ENCODE data around the gene KCNT1.

KCNT1 gene

DNA sequence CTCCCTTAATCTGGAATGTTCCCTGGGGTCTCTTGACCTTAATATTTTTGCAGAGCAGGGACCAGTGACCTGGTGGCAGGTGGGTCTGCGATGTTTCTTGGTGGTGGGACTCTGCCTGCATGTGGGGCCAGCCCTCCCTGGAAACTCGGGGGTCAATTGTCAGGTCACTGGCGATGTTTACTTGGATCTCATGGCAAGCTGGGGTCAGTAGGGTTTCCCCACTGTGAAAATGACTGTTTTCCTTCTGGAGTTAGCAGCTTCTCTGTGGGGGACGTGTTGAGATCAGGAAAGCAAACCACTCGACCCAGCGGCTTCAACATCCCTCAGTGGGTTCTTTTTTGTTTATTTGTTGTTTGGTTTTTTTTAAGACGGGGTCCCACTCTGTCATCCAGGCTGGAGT lies 73.9 kb downstream of the KCNT1 start:
- H3K27ac ChIP-seq: no peak overlapping the region
- TF ChIP-seq, protein P1, sequence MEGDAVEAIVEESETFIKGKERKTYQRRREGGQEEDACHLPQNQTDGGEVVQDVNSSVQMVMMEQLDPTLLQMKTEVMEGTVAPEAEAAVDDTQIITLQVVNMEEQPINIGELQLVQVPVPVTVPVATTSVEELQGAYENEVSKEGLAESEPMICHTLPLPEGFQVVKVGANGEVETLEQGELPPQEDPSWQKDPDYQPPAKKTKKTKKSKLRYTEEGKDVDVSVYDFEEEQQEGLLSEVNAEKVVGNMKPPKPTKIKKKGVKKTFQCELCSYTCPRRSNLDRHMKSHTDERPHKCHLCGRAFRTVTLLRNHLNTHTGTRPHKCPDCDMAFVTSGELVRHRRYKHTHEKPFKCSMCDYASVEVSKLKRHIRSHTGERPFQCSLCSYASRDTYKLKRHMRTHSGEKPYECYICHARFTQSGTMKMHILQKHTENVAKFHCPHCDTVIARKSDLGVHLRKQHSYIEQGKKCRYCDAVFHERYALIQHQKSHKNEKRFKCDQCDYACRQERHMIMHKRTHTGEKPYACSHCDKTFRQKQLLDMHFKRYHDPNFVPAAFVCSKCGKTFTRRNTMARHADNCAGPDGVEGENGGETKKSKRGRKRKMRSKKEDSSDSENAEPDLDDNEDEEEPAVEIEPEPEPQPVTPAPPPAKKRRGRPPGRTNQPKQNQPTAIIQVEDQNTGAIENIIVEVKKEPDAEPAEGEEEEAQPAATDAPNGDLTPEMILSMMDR (conservative IDR thresholded peaks at IDR 0.05): no peak

DNA sequence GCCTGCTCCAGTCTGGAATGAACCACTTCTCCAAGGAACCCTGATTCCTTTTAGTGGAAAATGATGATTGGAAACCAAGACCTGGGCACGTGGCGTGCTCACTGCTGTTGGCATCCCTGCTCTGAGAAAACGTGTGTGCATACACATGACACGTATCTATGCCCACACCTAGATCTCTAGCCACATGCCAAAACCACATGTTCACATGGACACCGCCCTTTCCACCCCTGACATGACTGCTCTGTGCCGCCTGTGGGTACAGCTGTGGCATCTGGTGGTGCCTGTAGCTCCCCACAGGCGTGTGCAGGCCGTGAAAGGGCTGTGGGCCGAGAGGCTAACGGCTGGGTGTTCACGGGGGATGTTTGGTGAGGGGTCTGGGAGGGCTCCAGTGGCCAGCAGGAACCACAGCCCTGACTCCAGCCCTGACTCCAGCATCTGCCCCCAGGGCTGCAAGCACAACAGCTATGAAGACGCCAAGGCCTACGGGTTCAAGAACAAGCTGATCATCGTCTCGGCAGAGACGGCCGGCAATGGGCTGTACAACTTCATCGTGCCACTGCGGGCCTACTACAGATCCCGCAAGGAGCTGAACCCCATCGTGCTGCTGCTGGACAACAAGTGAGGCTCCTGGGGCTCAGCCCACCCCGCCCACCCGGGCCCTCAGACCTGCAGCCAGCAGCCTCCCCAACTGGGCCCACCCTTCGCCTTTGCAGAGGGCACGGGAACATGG lies 75.1 kb downstream of the KCNT1 start:
- TF ChIP-seq, protein P1 (conservative IDR thresholded peaks at IDR 0.05): no peak
- H3K27ac ChIP-seq: no peak overlapping the region

DNA sequence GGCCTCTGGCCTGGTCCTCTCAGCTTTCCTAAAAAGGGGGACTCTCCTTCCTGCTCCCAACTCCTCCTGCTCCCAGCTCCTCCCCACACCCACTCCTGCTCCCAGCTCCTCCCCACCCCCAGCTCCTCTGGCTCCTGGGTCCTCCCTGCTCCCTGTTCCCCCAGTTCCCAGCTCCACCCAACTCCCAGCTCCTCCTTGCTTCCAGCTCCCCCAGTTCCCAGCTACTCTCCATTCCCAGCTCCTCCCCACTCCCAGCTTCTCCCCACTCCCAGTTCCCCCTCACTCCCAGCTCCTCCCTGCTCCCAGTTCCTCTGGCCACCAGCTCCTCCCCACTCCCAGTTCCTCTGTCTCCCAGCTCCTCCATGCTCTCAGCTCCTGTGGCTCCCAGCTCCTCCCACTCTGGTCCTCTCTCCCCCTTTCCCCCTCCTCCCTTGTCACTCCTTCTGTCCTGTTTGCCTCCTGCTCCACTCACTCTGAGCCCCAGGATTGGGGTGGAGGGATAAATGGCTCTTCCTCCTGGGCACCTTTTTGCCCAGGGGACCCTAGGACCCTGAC lies 75.7 kb downstream of the KCNT1 start:
- no peak overlapping the region for H3K27ac ChIP-seq
- TF ChIP-seq, protein P1 (conservative IDR thresholded peaks at IDR 0.05): no peak

DNA sequence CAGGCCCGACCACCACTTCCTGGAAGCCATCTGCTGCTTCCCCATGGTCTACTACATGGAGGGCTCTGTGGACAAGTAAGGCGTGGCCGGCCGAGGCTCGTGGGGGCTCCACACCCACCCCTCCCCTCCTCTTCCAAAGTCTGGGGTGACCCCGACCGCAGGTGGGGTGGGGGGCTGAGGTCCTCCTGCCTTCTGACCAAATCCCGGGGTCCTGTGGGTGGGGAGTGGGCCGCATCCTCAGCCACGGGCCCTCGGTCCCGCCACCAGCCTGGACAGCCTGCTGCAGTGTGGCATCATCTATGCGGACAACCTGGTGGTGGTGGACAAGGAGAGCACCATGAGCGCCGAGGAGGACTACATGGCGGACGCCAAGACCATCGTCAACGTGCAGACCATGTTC lies 76.4 kb downstream of the KCNT1 start:
- TF ChIP-seq, protein P1 (conservative IDR thresholded peaks at IDR 0.05): no peak
- no peak overlapping the region for H3K27ac ChIP-seq

DNA sequence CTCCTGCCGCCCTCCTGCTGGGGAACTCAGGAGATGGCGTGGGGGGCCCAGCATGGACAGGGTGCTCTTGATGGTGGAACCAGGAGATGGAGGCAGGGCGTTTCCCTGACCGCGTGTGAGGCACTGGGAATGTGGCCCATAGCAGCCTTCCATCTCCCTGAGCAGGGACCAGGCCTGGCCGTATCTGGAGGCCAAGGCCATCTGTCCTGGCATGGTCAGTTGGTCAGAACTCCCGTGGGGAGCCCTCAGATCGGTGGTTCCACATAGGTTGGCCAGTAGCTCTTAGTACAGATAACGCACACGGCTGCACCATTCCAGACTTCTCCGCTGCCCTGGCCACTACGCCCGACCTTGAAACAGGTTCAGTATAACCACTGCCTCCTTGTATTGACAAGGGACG lies 77.6 kb downstream of the KCNT1 start:
- TF ChIP-seq, protein P1 (conservative IDR thresholded peaks at IDR 0.05): no peak

DNA sequence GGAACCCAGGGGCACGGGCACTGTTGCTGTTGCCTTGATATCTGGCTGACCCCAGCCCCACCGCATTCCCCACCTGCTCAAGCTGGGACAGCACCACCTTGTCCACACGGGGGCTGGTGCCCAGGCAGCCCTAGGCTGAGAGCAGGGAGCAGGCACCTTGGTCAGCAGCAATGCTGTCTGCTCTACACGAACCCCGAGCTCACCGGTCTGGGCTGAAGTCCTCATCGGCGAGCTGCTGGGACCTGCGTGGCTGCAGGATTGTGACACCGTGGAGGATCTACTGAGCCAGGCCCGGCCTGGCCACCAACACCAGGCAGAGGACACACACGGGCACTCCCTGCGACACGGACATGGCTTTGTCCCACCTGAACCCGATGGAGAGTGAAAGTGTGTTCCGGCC lies 78.1 kb downstream of the KCNT1 start:
- TF ChIP-seq, protein P1 (conservative IDR thresholded peaks at IDR 0.05): no peak

More for the DNA sequence above, 77.6 kb downstream of the KCNT1 start:
- no peak overlapping the region for H3K27ac ChIP-seq

DNA sequence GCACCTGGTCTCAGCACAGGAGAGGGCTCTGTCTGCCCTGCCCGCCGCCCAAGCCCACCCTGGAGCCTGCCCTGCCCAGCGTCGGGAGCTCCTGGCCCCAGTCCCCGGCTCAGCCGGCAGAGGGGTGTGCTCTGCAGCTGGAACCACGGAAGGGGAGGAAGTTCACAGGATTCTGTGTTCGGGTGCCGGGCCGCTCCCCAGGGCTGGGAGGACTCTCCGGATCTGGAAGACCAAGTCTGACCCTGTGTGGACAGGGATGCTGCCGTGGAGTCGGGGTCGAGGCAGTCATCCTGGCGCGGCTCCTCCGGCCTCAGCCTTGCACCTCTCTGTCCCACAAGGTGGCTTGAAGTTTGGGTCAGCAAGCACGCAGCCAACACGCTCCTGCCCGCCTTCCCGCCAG lies 78.6 kb downstream of the KCNT1 start:
- TF ChIP-seq, protein P1 (conservative IDR thresholded peaks at IDR 0.05): no peak
- H3K27ac ChIP-seq: no peak overlapping the region

More for the DNA sequence above, 78.1 kb downstream of the KCNT1 start:
- H3K27ac ChIP-seq: no peak overlapping the region

All from VCaP (cell line).